SU-DHL-6 (cell line): ENCODE data around the gene SEPHS2.

Experiments
- H2AFZ ChIP-seq: fragments of 200-600 bp; sonication (generic); 2 replicates; pipeline ENCODE4 v1.6.1; 2014; ENCODE audit warnings: low read depth, mild to moderate bottlenecking, moderate library complexity, mixed read lengths, antibody characterized with exemption, low read length; ENCODE audit not compliant: severe bottlenecking
- H3F3A ChIP-seq: fragments of 200-600 bp; shearing (Covaris generic); 2 replicates; pipeline ENCODE4 v1.6.0; 2016; ENCODE audit warnings: antibody characterized with exemption, mild to moderate bottlenecking; ENCODE audit not compliant: insufficient read depth
- H3K27ac ChIP-seq: fragments of 200-600 bp; sonication (generic); 2 replicates; pipeline ENCODE4 v1.5.1; 2016; ENCODE audit warnings: low read depth, mild to moderate bottlenecking, low read length, moderate library complexity, mixed read lengths
- H3K27me3 ChIP-seq: fragments of 200-600 bp; sonication (generic), shearing (Covaris generic); 2 replicates; pipeline ENCODE4 v1.6.0; 2014; ENCODE audit warnings: mild to moderate bottlenecking, low read length
- H3K36me3 ChIP-seq: fragments of 200-600 bp; sonication (generic); 2 replicates; pipeline ENCODE4 v1.6.1; 2014; ENCODE audit warnings: mild to moderate bottlenecking, low read length, mixed read lengths
- H3K4me2 ChIP-seq: fragments of 300-600, 200-600 bp; shearing (Covaris generic), sonication (generic); 2 replicates; pipeline ENCODE4 v1.6.0; 2014; ENCODE audit warnings: low read length, low read depth, mild to moderate bottlenecking; ENCODE audit not compliant: poor library complexity, severe bottlenecking
- H3K4me3 ChIP-seq: fragments of 200-600 bp; sonication (generic); 2 replicates; pipeline ENCODE4 v1.5.1; 2014; ENCODE audit warnings: antibody characterized with exemption, low read length, mild to moderate bottlenecking, mixed read lengths; ENCODE audit not compliant: insufficient read depth, poor library complexity, severe bottlenecking
- H3K79me2 ChIP-seq: fragments of 200-600 bp; sonication (generic); 2 replicates; pipeline ENCODE4 v1.6.1; 2014; ENCODE audit warnings: mild to moderate bottlenecking, low read length, moderate library complexity; ENCODE audit not compliant: insufficient read depth
- H3K9ac ChIP-seq: fragments of 200-600 bp; sonication (generic); 2 replicates; pipeline ENCODE4 v1.7.0; 2014; ENCODE audit warnings: mild to moderate bottlenecking, low read length
- H3K9me2 ChIP-seq: fragments of 200-600 bp; sonication (generic); replicated peaks from 2 replicates; pipeline ENCODE4 v1.6.1; 2014; ENCODE audit warnings: low read length; ENCODE audit not compliant: insufficient read depth
- H3K9me3 ChIP-seq: fragments of 200-600 bp; sonication (generic); 2 replicates; pipeline ENCODE4 v1.6.1; 2014; ENCODE audit warnings: low read length, mixed read lengths; ENCODE audit not compliant: insufficient read depth
- H4K20me1 ChIP-seq: fragments of 200-600 bp; sonication (generic); 2 replicates; pipeline ENCODE4 v1.6.1; 2014; ENCODE audit warnings: low read depth, mild to moderate bottlenecking, antibody characterized with exemption, low read length, moderate library complexity, mixed read lengths
- CTCF ChIP-seq: fragments of 200-600 bp; sonication (generic); IDR thresholded peaks from one replicate; pipeline ENCODE4 v1.5.1; 2017; ENCODE audit warnings: antibody characterized with exemption, mild to moderate bottlenecking, low read length, moderate library complexity; ENCODE audit not compliant: insufficient read depth, poor library complexity, severe bottlenecking
- EZH2phosphoT487 ChIP-seq: fragments of 200-600 bp; sonication (generic), shearing (Covaris generic); conservative IDR thresholded peaks from 2 replicates; pipeline ENCODE4 v1.6.1; 2018; ENCODE audit warnings: mild to moderate bottlenecking, antibody characterized with exemption, low read length, moderate library complexity, mixed read lengths

The SEPHS2 gene

GRCh38 chr16:30476991-30477390 is 31.3 kb upstream of the SEPHS2 start:
- TF ChIP-seq CTCF (no peak), EZH2phosphoT487 (no peak)
- peaks cover 55% of the 10 kb centered on the region for H3K79me2 ChIP-seq
- H3K9ac ChIP-seq, result no peak overlapping the region
- H3K27ac ChIP-seq, result peak overlapping the region; percentile 34; the same call in 1 of the 2 replicates
- H3K4me2 ChIP-seq, result no peak overlapping the region
- no peaks in the 10 kb centered on the region for H4K20me1 ChIP-seq
- H3K9me3 ChIP-seq, result no peaks in the 10 kb centered on the region
- no peak overlapping the region for H2AFZ ChIP-seq
- H3K27me3 ChIP-seq, result no peaks in the 10 kb centered on the region
- peaks cover 32% of the 10 kb centered on the region for H3K36me3 ChIP-seq
- peaks cover 4% of the 10 kb centered on the region for H3F3A ChIP-seq
- no peak overlapping the region for H3K4me3 ChIP-seq
- no peaks in the 10 kb centered on the region for H3K9me2 ChIP-seq

GRCh38 chr16:30474684-30475083 is 29.0 kb upstream of the SEPHS2 start:
- H3K79me2 ChIP-seq, result peaks cover 44% of the 10 kb centered on the region
- H3F3A ChIP-seq, result peaks cover 27% of the 10 kb centered on the region
- no peaks in the 10 kb centered on the region for H3K27me3 ChIP-seq
- TF ChIP-seq CTCF (no peak), EZH2phosphoT487 (no peak)
- no peaks in the 10 kb centered on the region for H3K9me3 ChIP-seq
- H3K9ac ChIP-seq, result peak overlapping the region; percentile 95
- peak overlapping the region; percentile 89 for H3K4me3 ChIP-seq
- H3K4me2 ChIP-seq, result peak overlapping the region; percentile 89
- no peak overlapping the region for H2AFZ ChIP-seq
- H3K27ac ChIP-seq, result peak overlapping the region; percentile 98
- peaks cover 26% of the 10 kb centered on the region for H3K36me3 ChIP-seq
- H3K9me2 ChIP-seq, result no peaks in the 10 kb centered on the region
- H4K20me1 ChIP-seq, result no peaks in the 10 kb centered on the region

GRCh38 chr16:30474074-30474452 is 28.4 kb upstream of the SEPHS2 start:
- TF ChIP-seq CTCF (no peak), EZH2phosphoT487 (no peak)
- peak overlapping the region; percentile 89 for H3K4me2 ChIP-seq
- peak overlapping the region; percentile 98 for H3K27ac ChIP-seq
- peaks cover 24% of the 10 kb centered on the region for H3K36me3 ChIP-seq
- H3K79me2 ChIP-seq, result peaks cover 41% of the 10 kb centered on the region
- H3K9me3 ChIP-seq, result no peaks in the 10 kb centered on the region
- H3K9ac ChIP-seq, result peak overlapping the region; percentile 95
- H3K27me3 ChIP-seq, result no peaks in the 10 kb centered on the region
- no peaks in the 10 kb centered on the region for H3K9me2 ChIP-seq
- H4K20me1 ChIP-seq, result no peaks in the 10 kb centered on the region
- H3K4me3 ChIP-seq, result peak overlapping the region; percentile 89
- H3F3A ChIP-seq, result peaks cover 33% of the 10 kb centered on the region
- no peak overlapping the region for H2AFZ ChIP-seq
